DMS 273 treated with DMSO at 0.1 percent for 48 hours (cell line): ENCODE data around the gene C19orf12.

Experiments used
- DNase-seq: peaks from one replicate; lab custom pipeline; 2025; lab: John Stamatoyannopoulos, UW

The C19orf12 gene

DNA sequence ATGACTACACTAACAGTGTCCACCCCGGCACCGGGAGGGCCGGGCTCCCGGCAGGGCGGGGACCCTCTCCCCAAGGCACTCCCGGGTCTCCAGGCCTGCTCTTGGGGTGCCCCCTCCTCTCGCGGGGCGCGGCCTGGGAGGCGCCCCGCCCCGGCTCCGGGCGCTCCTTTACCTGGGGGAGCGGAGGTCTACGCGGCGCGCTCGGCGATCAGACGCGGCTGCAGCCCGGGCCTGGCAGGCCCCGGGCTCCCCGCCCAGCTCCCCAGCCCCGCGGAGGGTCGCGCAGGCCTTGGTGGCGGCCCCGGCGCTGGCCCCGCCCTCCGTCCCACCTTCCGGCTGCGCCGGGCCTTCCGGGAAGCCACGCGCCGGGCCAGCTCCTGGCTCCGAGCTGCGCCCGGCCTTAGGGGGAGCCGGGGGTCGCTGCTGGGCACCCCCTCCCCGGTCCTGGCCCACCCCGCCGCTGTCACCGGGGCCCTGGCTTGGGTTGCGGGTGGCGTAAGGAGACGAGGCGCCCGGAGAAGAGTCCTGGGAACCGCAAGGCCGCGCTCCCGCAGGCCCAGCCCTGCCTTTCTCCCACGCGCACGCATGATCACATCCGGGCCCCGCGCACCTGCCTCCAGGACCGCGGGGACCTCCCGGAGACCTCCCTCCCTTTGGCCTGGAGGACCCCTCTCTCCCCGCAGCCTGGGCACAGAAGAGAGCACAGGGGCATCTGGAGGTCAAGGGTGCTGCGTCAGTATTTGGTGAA, at the start of gene C19orf12:
TSS of gene C19orf12 (minus strand) at position 309 of the 748 bp plus-strand sequence. CDS start 6,848 bp downstream, outside the sequence.
- no peak for DNase-seq

DNA sequence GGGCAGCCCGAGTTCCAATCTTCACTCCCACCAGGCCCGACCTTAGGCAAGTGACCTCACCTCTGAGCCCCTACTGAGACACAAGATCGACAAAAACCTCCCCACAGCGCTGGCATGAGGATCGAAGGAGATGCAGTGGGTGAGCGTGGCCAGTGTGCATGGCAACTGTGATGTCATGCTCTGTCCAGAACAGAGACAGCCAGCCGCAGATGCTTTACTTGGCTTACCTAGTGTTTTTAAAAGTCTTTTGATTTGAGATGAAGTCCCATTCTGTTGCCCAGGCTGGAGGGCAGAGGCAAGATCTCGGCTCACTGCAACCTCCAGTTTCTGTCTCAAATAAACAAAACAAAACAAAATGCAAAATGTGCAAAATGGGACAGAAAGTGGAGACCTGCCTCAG, 49.3 kb upstream of the C19orf12 start:
- DNase-seq, result no peak

DNA sequence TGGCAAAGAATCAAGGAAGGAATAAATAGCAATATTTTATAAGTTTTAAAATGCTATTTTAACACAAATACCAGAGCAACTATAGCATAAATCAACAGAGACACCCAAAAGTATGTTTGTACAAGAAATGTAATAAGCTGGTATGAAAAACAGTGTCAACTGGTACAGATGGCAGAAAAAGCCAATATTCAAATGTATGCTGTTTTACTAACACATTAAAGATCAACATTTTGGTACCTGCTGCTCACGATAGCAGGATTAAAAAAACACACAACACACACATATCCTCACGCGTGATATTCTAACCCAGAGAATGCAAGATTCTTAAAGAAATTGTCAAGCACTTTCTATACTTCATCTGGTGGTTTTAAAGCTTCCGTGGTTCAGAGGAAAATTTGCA, 48.1 kb upstream of the C19orf12 start:
- no peak for DNase-seq

DNA sequence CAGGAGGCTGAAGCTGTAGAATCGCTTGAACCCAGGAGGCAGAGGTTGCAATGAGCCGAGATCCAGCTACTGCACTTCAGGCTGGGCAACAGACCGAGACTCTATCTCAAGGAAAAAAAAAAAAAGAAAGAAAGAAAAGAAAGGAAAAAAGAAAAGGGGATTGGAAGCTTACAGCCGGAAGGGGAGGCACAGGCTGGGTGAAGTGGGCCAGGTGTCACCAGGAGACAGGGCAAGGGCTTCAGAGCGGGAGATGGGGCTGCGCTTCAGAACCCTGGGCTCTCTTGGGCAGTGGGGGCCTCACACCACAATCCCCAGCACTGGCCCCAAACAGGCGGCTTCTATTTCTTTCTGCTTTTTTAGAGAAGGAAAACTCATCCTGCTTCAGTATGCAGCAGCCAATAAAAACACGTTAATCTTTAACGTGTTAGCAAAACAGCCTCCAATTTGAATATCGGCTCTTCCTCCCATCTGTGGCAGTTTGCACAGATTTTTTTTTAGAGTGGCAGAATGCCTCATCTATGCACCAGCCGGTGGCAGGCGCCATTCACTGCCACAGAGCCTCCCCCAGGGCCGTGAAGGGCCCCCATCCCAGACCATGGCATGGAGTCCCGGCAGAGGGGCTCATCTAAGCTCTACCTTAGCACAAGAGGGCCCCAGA, 46.6 kb upstream of the C19orf12 start:
- DNase-seq, result no peak

DNA sequence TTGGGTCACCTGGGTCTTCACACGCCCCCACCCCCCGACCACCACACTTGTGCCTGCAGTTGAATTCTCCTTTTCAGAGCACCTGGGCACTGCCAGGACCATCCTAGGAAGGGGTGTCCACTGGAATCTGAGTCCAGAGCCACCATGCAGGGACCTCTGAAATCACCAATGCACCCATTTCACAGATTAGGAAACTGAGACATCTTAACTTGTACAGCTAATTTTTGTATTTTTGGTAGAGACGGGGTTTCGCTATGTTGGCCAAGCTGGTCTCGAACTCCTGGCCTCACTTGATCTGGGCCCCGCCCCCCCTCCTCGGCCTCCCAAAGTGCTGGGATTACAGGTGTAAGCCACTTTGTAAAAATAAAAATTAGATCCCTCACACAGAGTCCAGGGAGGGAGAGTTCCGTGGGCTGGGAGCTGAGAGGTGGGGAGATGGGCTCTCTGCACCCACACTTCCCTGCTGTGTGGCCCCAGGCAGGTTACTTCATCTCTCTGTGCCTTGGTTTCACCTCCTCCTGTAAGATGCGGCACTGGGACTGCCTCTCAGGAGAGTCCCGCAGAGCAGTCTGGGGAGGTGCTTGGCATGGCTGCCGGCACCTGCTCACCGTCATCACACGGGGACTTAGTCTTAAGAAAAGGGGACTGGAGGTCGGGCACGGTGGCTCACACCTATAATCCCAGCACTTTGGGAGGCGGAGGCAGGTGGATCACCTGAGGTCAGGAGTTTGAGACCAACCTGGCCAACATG, 45.9 kb upstream of the C19orf12 start:
- no peak for DNase-seq

DNA sequence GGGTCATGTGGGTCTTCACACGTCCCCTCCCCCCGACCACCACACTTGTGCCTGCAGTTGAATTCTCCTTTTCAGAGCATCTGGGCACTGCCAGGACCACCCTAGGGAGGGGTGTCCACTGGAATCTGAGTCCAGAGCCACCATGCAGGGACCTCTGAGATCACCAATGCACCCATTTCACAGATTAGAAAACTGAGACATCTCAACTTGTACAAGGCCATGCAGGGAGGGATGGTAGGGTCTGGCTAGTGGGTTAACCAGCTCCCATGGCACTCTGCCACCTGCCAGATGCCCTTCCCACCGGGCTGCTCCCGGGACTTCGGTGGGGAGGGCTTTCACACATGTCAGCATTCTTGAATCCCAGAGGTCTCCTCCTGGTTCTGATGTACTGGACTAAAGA, 44.3 kb upstream of the C19orf12 start:
- DNase-seq, result no peak

DNA sequence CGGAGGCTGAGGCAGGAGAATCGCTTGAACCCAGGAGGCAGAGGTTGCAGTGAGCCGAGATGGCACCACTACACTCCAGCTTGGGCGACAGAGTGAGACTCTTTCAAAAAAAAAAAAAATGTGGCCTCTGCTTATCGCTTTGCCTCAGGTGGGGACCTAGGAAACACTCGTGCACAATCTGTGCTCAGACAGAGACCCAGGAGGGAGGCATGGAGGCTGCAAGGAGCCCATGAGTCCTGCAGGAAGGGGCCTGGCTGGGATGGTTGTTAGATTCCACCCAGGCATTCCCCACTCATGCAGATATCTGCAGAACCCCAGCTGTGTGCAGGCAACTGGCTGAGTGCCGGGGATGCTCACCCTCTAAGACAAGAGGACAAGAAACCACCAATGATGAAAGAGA, 43.8 kb upstream of the C19orf12 start:
- no peak for DNase-seq

DNA sequence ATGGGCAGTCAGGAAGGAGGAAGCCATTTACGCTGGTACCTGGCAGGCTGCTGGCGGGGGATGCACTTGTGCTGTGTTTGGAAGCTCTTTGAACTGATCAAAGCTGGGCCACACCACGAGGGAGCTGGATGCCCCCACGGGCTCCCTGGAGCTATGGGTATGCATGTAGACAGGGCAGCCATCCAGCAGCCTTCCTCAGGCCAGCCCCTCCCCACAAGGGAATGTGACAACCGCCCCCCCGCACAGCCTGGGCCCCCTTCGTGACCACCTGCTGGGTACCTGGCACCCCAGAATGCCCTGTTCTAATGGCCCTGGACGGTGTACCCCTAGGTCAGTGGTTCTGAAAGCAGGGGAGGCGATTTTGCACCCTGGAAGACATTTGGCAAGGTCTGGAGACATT, 42.5 kb upstream of the C19orf12 start:
- DNase-seq, result no peak

DNA sequence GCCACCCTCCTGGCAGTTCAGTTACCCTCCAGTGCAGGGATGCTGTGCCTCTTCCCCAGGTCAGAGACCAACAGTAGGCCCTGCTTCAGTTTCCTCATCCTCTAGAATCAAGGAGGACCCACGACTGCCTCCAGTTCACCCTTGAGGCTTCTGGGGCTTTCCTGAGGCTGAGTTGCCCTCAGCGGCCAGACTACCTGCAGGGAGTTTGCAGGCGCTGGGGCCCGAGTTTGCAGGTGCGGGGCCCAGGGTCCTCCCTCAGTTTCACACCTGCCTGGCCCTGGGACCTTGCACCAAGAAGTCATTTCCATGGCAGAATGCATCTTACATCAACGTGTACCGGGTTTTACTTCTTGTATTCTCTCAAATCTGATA, 38.9 kb upstream of the C19orf12 start:
- DNase-seq, result no peak

DNA sequence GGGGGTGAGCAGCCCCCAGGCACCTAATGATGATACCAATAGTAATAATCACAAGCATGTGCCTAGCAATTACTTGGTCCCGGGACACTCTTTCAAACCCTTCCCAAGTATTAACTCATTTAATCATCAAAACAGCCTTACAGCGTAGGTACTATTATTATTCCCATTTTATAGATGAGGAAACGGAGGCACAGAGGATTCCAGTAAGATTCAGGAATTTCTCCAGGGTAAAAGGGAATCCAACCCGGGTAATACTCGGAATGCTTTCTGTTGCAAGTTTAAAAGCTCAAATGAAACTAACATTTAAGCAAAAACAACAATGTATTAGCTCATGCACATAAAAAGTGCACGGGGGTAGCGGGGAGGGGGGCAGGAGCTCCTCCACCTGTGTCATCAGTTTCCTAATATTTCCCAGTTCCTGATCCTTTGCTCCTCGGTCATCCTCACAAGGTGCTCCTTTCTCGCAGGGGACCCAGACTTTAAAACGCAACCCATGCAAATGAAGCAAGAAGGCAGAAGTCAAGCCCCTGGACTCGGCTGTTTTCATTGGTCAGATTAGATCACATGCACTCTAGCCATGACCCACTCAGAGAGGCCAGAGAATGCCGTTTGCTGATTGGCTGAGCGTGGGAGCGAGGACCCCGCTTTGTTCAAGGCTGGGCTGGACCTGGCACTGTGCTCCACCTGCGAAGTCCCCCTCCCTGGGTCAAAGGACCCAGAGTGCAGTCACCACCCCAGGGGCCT, 38.3 kb upstream of the C19orf12 start:
- DNase-seq, result no peak

DNA sequence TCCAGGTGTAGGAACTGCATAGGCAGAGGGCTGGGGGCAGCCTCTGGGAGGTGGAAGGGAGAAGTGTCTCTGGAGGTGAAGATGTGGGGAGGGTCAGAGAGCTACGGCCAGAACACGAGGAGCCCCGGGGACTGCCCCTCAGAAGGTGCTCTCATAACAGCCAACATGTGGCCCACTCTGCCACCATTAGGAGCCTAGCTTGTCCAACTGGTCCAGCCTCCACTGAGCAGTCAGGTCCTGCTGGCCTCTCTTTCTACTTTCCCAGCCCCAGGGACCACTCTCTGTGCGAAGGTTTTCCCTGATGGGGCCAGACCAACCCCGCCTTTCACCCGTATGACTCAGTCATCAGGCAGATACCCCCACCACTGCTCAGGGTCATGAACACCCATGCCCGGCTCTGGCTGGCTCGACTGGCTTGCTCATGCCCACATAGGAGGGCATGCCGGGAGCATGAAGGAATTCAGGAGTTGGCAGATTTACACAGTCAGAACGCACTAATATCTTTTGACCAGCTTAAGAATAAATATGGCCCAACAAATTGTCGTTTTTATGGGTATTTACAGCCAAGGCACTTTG, 37.5 kb upstream of the C19orf12 start:
- no peak for DNase-seq

DNA sequence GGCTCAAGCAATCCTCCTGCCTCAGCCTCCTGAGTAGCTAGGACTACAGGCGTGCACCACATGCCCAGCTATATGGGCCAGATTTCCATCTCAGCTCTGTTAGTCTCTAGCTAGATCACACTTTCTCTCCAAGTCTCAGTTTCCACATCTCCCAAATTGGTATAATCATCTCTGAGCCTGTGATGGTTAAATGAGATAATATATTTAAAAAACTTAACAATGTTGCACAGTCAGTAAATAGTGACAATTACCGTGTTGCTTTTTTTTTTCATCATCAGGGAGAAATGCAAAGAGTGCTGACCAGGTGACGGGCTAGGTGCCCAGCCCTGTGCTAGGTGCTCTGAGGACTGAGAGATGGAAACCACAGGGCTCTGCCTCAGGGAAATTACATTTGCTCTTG, 36.9 kb upstream of the C19orf12 start:
- no peak for DNase-seq

DNA sequence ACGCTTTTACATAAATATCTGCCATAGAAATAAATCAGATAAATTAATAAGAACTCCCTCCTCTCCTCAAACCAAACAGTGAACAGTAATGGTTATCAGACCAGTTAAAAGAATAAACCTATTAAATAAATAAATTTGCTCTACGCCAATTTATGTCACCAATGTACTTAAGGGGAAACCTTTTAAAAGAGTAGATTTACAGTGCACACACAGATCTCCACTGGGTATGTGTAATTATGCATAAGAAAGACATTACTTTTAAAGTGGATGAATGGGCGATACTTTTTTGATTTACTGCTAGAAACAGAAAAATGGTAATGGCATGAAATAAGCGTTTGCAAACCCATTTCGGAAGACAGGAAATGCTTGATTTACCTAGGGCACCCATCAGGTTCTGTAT, 34.9 kb upstream of the C19orf12 start:
- no peak for DNase-seq

DNA sequence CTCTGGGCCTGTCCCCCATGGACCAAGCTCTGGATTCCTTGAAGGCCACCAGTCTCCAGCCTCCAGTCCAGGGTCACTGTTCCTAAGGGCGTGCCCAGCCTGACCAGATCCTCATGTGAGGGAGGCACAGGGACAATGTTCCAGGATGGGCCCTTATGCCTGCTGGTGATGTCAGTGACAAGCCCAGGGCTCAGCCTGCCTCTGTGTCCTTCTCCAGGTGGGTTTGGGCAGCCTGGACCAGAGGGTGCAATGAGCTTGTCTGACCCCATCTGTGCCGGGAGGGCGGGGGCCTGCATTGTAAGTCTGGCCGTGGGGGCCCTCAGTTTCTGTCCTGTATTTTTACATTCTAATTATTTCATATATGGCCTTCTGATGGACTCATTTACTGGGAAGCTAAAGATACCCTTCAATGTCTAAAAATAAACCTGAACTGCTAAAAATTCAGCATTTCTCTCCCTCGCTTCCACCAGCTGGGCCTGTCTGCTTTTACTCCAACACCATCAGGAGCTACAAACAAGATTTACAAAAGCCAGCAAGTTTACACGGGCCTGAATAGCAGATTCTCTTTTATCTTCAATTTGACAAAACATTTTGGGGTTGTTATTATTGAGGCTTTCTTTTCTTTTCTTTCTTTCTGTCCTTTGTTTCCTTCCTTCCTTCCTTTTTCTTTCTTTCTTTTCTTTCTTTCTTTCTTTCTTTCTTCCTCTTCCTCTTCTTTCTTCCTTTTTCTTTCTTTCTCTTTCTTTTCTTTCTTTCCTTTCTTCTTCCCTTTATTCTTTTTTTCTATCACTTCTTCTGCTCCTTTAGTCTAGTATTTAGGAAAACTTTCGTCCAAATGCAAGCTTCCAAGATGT, 34.2 kb upstream of the C19orf12 start:
- DNase-seq, result no peak

DNA sequence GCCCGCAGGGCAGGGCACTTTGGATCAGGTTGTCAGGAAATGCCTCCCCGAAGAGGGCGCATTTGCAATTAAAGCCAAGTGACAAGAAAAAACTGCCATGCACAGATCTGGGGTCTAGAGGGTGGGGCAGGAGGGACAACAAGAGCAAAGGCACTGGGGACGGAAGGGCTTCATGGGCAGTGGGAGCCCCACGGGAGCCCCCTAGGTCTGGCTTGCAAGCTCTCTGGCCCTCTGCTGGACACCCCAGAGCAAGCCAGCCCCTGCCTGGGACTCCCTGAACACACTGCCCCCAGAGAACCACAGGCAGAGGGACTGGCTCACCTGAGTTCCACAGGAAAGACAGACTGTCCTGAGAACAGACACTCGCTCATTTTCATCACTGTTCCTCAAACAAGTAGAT, 30.2 kb upstream of the C19orf12 start:
- no peak for DNase-seq

DNA sequence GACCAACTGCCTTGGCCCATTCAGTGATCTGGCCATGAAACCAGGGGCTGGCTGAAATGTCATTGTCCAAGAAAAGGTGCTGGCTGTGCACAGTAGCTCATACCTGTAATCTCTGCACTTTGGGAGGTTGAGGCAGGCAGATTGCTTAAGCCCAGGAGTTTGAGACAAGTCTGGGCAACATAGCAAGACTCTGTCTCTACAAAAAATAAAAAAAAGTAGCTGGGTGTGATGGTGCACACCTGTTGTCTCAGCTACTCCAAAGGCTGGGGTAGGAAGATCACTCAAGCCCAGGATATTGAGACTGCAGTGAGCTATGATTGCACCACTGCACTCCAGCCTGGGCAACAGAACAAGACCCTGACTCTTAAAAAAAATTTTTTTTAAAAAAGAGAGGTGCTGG, 28.6 kb upstream of the C19orf12 start:
- DNase-seq, result no peak

DNA sequence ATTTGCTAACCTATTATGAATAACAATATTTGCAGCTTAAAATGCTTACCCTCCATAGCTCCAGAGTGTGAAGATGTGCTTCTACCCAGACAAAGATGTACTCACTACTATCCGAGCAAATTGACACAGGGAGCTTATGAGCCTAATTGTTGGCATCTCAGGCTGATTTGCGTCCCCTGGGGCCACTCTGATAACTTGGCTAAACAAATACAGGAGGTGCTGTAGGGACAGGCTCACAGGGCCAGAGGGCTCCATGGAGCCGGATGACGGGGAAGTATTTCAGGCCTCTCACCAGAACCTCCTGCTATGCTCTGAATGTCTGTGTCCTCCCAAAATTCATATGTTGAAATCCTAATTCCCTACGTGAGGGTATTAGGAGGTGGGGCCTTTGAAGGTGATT, 26.7 kb upstream of the C19orf12 start:
- DNase-seq, result no peak

DNA sequence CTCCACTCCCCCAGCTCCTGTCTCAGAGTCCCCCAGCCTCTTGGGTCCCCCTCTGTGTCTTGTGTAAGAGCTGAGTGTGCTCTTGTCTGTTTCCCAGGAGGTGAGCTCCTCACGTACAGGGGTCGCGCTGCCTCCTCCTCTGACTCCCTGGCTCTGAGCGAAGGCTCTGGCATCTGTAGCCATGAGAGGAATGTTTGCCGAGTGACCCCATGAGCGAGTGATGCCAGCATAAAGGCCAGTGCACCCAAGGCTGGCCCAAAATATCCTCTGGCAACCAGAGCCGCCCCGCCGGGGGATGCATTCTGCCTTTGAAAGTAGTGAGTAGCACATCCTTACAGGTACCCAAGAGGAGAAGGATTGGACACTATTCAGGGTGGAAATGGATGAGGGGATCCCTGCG, 26.2 kb upstream of the C19orf12 start:
- no peak for DNase-seq

DNA sequence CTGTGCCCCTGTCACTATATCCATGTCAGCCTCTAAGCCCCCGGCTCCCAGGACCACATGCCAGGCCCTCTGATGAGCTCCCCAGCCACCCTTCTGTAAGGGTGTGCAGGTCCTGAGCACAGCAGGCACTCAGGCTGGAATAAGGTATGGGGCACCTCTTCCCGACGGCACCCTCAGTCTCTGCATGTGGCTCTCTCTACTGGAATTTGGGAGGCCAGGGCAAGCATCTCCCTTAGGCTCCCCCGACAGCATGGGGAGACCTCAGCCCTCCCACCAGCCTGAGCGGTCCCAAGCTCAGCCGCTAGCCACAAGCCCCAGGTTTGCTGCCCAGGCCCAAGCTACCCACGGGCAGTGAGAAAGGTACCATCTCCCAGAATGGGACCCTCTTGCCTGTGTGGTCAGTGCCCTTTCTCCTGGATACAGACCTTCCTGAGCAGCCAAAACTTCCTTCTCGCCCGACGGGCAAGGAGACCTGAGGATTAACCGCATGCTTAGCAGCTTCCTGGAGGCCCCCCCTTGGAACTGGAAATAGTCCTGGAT, 22.5 kb upstream of the C19orf12 start:
- DNase-seq, result no peak

DNA sequence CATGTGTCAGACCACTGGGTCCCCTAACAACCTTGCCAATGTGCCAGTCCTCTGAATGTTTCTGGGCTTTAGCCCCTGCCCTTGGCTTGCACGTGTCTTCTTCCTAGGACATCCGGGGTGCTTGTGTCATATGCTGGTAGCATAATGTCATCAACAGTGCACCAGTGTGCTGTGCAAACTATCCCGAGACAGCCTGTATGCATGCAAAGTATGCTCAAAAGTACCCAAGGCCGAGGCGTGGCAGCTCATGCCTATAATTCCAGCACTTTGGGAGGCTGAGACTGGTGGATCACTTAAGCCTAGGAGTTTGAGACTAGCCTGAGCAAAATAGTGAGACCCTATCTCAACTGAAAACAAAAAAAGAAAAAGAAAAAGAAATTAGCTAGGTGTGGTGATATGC, 20.8 kb upstream of the C19orf12 start:
- no peak for DNase-seq

DNA sequence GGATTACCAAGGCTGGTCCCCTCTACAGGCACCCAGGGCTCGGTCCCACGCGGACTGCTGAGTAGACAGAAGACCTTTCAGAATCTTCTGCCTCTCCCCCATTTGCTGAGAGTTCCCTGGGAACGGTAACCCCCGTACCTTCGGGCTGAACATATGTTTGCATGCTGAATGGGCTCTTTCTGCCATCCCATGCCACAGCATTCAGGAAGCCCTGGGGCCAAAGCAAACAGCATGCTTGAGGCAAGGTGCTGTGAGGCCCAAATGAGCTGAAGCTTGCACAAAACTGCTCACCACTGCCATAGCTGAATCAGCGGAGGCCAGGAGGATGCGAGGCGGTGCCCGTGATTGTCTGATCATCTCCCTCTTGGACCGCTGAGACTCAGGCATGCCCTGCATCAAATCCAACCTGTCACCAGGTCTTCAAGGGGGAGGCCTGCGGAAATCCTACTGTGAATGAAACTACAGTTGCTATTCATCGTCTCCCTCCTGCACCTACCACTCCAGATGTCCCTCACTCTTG, 16.3 kb upstream of the C19orf12 start:
- no peak for DNase-seq
